K562 (cell line): ENCODE measurements around the gene CARMIL3. TPM values are rescaled to one million over a fixed set of nuclear protein-coding genes. Genes with fewer than 3 reads are reported as not detected.

Experiments used
- CXXC5 ChIP-seq: fragments of 250-450 bp; sonication (Bioruptor Pico); IDR thresholded peaks from 2 replicates; pipeline ENCODE4 v1.8.0; 2022; ENCODE audit warnings: inconsistent platforms, mild to moderate bottlenecking, moderate library complexity
- FOXK1 ChIP-seq: sonication (generic); formaldehyde crosslinking; IDR thresholded peaks from 2 replicates; pipeline ENCODE4 v1.8.0; 2022; ENCODE audit warnings: missing genetic modification reagents, mild to moderate bottlenecking, borderline replicate concordance
- HOXB6 ChIP-seq: fragments of 250-450 bp; sonication (Bioruptor Pico); IDR thresholded peaks from 2 replicates; pipeline ENCODE4 v1.5.1; 2022; ENCODE audit warnings: mild to moderate bottlenecking, borderline replicate concordance
- ILK ChIP-seq: fragments of 450-650 bp; IDR thresholded peaks from 2 replicates; pipeline ENCODE4 v1.6.1; 2016; ENCODE audit warnings: missing genetic modification characterization, low read depth, mild to moderate bottlenecking, missing compliant biosample characterization, moderate library complexity, borderline replicate concordance
- MAZ ChIP-seq, 2 experiments: fragments of 450-650 bp in 1 of 2; sonication (generic) in 1 of 2; formaldehyde crosslinking; IDR thresholded peaks in 1 of 2; conservative IDR thresholded peaks in 1 of 2; 2 replicates each; pipeline versions ENCODE4 v1.4.0 to v1.5.0; 2020; ENCODE audit warnings: mild to moderate bottlenecking in 1 of 2, missing genetic modification reagents in 1 of 2
- RBFOX2 ChIP-seq: fragments of 200-400 bp; formaldehyde crosslinking; IDR thresholded peaks from 2 replicates; pipeline ENCODE4 v1.6.1; 2017; ENCODE audit warnings: low read depth, mild to moderate bottlenecking, low read length, moderate library complexity
- TBL1XR1 ChIP-seq, 2 experiments: IDR thresholded peaks; 2 replicates each; pipeline ENCODE4 v1.6.1; 2012; ENCODE audit warnings: improper control_type of control experiment in 2 of 2, low read length in 2 of 2, mild to moderate bottlenecking in 1 of 2
- ZBTB7A ChIP-seq: IDR thresholded peaks from 2 replicates; pipeline ENCODE4 v1.6.1; 2011; ENCODE audit warnings: low read depth, mild to moderate bottlenecking, low read length, moderate library complexity, borderline replicate concordance; ENCODE audit not compliant: control insufficient read depth
- ZNF253 ChIP-seq: fragments of 250-450 bp; sonication (Bioruptor Pico); conservative IDR thresholded peaks from 2 replicates; pipeline ENCODE4 v1.6.1; 2021; ENCODE audit warnings: mild to moderate bottlenecking
- ZNF586 ChIP-seq: fragments of 450-650 bp; formaldehyde crosslinking; conservative IDR thresholded peaks from 2 replicates; pipeline ENCODE4 v1.4.0; 2020; ENCODE audit warnings: mild to moderate bottlenecking, moderate library complexity
- ZNF830 ChIP-seq: fragments of 250-450 bp; sonication (Bioruptor Pico); IDR thresholded peaks from 2 replicates; pipeline ENCODE4 v1.5.0; 2021; ENCODE audit warnings: mild to moderate bottlenecking
- polyA plus RNA-seq, 8 experiments: library from polyadenylated mRNA; depleted of rRNA in 4 of 8; stranded (reverse) in 5 of 8; unstranded in 3 of 8; fragments of >200 nt; fragmentation: Nextera tagmentation in 2 of 8; fragmentation: Illumina TruSeq in 1 of 8; extraction: Ambion mirVana in 2 of 8; extraction: Trizol in 1 of 8; gene quantifications; 2 replicates each; pipeline versions ENCODE4 v1.2.1 to v1.2.3, GENCODE V29; 2011 to 2014; ENCODE audit warnings: inconsistent platforms in 1 of 8, missing spikeins in 1 of 8
- total RNA-seq, 7 experiments: library from RNA; depleted of rRNA in 6 of 7; stranded (reverse); fragments of >200 nt in 6 of 7; fragmentation: Illumina TruSeq in 2 of 7; extraction: Trizol in 2 of 7; gene quantifications; 2 replicates each; pipeline versions ENCODE4 v1.2.1 to v1.2.3, GENCODE V29; 2011 to 2021; ENCODE audit warnings: low replicate concordance in 1 of 7
- TF ChIP-seq, protein P1 (sequence below): fragments of 250-450 bp; sonication (Bioruptor Pico); IDR thresholded peaks from 2 replicates; pipeline ENCODE4 v1.4.0; 2020; ENCODE audit warnings: mild to moderate bottlenecking
- TF ChIP-seq, protein P2 (sequence below): fragments of 450-650 bp; IDR thresholded peaks from 2 replicates; pipeline ENCODE4 v1.6.1; 2018; ENCODE audit not compliant: partially characterized antibody
- TF ChIP-seq, protein P3 (sequence below): fragments of 450-650 bp; IDR thresholded peaks from 2 replicates; pipeline ENCODE4 v1.6.1; 2016; ENCODE audit warnings: borderline replicate concordance
- TF ChIP-seq, protein P4 (sequence below): sonication (generic); formaldehyde crosslinking; IDR thresholded peaks from 2 replicates; pipeline ENCODE4 v1.8.1; 2023; ENCODE audit warnings: mild to moderate bottlenecking, missing genetic modification reagents

CARMIL3 gene
- total and polyA plus RNA-seq, 9 of the 15 experiments (the other 6 are each of a cell fraction or from before 2014, with no cell fraction given) = 0.01 to 0.11 (median 0.05) TPM; not detected in 5

DNA sequence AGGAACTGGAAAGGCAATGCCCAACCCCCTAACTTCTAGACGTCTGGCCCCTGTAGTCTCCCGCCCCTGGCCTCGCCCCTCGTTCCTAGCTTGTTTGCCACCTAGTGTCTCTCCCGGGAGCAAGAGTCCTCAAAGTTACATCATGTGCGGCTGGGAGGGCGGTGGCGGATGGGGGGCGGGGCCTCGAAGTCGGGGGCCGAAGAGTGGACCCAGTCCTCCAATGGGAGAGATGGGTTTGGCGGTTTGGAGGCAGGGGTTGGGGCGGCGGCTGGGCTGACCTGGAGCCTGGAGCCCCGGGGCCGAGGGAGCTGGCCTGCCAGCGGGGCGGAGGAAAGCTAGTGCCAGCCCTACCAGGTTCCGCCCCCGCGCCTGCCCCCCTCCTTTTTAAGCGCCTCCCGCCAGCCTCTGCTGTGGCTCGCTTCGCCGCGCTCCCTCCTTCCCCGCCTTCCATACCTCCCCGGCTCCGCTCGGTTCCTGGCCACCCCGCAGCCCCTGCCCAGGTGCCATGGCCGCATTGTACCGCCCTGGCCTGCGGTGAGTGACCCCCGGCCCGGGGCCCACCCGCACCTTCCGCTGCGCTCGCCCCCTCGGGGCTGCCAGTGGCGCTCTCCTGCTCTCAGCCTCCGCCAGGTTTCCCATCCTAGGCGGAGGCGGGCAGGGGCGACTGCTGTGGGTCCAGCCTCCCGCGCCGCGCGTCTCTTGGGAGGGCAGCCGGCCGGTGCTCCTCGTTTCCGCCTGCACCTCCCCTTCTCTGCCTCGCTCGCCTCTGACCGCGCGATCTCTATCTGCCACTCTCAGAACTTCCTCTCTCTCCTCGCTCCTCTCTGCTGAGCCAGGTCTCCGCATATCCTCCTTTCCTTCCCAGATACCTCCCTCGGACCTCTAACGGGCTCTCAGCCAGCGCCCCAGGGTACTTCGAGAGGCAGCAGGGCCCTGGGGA, 42.4 kb downstream of the CARMIL3 start, which contains the start of gene PCK2 (continued):
- TF ChIP-seq RBFOX2 = peak; percentile 98
- peak; percentile 50 for TF ChIP-seq CXXC5 (CRISPR knock-in tag)
- TF ChIP-seq, protein P1, sequence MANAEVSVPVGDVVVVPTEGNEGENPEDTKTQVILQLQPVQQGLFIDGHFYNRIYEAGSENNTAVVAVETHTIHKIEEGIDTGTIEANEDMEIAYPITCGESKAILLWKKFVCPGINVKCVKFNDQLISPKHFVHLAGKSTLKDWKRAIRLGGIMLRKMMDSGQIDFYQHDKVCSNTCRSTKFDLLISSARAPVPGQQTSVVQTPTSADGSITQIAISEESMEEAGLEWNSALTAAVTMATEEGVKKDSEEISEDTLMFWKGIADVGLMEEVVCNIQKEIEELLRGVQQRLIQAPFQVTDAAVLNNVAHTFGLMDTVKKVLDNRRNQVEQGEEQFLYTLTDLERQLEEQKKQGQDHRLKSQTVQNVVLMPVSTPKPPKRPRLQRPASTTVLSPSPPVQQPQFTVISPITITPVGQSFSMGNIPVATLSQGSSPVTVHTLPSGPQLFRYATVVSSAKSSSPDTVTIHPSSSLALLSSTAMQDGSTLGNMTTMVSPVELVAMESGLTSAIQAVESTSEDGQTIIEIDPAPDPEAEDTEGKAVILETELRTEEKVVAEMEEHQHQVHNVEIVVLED (CRISPR knock-in tag) = no peak
- TF ChIP-seq, protein P2, sequence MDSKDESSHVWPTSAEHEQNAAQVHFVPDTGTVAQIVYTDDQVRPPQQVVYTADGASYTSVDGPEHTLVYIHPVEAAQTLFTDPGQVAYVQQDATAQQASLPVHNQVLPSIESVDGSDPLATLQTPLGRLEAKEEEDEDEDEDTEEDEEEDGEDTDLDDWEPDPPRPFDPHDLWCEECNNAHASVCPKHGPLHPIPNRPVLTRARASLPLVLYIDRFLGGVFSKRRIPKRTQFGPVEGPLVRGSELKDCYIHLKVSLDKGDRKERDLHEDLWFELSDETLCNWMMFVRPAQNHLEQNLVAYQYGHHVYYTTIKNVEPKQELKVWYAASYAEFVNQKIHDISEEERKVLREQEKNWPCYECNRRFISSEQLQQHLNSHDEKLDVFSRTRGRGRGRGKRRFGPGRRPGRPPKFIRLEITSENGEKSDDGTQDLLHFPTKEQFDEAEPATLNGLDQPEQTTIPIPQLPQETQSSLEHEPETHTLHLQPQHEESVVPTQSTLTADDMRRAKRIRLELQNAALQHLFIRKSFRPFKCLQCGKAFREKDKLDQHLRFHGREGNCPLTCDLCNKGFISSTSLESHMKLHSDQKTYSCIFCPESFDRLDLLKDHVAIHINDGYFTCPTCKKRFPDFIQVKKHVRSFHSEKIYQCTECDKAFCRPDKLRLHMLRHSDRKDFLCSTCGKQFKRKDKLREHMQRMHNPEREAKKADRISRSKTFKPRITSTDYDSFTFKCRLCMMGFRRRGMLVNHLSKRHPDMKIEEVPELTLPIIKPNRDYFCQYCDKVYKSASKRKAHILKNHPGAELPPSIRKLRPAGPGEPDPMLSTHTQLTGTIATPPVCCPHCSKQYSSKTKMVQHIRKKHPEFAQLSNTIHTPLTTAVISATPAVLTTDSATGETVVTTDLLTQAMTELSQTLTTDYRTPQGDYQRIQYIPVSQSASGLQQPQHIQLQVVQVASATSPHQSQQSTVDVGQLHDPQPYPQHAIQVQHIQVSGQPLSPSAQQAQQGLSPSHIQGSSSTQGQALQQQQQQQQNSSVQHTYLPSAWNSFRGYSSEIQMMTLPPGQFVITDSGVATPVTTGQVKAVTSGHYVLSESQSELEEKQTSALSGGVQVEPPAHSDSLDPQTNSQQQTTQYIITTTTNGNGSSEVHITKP = no peak
- peak; percentile 63 to 85; a peak in 3 of 4 replicates for TF ChIP-seq MAZ (CRISPR knock-in tag; conservative IDR thresholded peaks at IDR 0.05 in 1 of 2, IDR thresholded peaks at IDR 0.05 in 1 of 2)
- no peak for TF ChIP-seq ZNF586 (CRISPR knock-in tag)
- TF ChIP-seq TBL1XR1 (IDR thresholded peaks at IDR 0.05; ENCODE audit: low read length in 2 of 2) = peak in 1 of 2 experiments; percentile 10; a peak in 1 of 4 replicates
- TF ChIP-seq ILK (tag) = no peak
- TF ChIP-seq, protein P3, sequence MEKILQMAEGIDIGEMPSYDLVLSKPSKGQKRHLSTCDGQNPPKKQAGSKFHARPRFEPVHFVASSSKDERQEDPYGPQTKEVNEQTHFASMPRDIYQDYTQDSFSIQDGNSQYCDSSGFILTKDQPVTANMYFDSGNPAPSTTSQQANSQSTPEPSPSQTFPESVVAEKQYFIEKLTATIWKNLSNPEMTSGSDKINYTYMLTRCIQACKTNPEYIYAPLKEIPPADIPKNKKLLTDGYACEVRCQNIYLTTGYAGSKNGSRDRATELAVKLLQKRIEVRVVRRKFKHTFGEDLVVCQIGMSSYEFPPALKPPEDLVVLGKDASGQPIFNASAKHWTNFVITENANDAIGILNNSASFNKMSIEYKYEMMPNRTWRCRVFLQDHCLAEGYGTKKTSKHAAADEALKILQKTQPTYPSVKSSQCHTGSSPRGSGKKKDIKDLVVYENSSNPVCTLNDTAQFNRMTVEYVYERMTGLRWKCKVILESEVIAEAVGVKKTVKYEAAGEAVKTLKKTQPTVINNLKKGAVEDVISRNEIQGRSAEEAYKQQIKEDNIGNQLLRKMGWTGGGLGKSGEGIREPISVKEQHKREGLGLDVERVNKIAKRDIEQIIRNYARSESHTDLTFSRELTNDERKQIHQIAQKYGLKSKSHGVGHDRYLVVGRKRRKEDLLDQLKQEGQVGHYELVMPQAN = 0 out of 2 replicates have a peak, but pooled peaks have one; percentile 39
- TF ChIP-seq, protein P4, sequence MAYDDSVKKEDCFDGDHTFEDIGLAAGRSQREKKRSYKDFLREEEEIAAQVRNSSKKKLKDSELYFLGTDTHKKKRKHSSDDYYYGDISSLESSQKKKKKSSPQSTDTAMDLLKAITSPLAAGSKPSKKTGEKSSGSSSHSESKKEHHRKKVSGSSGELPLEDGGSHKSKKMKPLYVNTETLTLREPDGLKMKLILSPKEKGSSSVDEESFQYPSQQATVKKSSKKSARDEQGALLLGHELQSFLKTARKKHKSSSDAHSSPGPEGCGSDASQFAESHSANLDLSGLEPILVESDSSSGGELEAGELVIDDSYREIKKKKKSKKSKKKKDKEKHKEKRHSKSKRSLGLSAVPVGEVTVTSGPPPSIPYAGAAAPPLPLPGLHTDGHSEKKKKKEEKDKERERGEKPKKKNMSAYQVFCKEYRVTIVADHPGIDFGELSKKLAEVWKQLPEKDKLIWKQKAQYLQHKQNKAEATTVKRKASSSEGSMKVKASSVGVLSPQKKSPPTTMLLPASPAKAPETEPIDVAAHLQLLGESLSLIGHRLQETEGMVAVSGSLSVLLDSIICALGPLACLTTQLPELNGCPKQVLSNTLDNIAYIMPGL (CRISPR knock-in tag) = 0 out of 2 replicates have a peak, but pooled peaks have one; percentile 30
- 0 out of 2 replicates have a peak, but pooled peaks have one; percentile 33 for TF ChIP-seq ZNF830 (CRISPR knock-in tag)
- TF ChIP-seq ZBTB7A = peak; percentile 58; the same call in 1 of the 2 replicates
- no peak for TF ChIP-seq HOXB6
- no peak for TF ChIP-seq FOXK1 (CRISPR knock-in tag)
- no peak for TF ChIP-seq ZNF253 (CRISPR knock-in tag)
